Mesothelial cell of epicardium (in vitro differentiated cells): Measurements from ENCODE around the gene KRTAP4-6. TPM values are rescaled to one million over a fixed set of nuclear protein-coding genes. Genes with fewer than 3 reads are reported as not detected.
"Not testable (repeated sequence)": the region's sequence is repeated elsewhere in the genome, so short reads cannot be mapped to it uniquely, and the experiment has no call there.

Experiments
- DNase-seq, 2 experiments: peaks; one replicate each; pipeline ENCODE4 v3.0.0; 2021; ENCODE audit warnings: low spot score in 2 of 2; ENCODE audit not compliant: unreplicated experiment in 2 of 2
- H3K27ac Mint-ChIP-seq: 2 replicates; pipeline ENCODE4 v1.8.0; 2021; ENCODE audit warnings: mixed read lengths
- H3K27me3 Mint-ChIP-seq: 2 replicates; pipeline ENCODE4 v1.8.0; 2021; ENCODE audit warnings: low read depth, mixed read lengths
- H3K36me3 Mint-ChIP-seq: 2 replicates; pipeline ENCODE4 v1.8.0; 2021; ENCODE audit warnings: mixed read lengths
- H3K4me1 Mint-ChIP-seq: 2 replicates; pipeline ENCODE4 v1.8.0; 2021; ENCODE audit warnings: mixed read lengths
- H3K4me3 Mint-ChIP-seq: 2 replicates; pipeline ENCODE4 v1.8.0; 2021; ENCODE audit warnings: mild to moderate bottlenecking, moderate library complexity, mixed read lengths
- H3K9me3 Mint-ChIP-seq: 2 replicates; pipeline ENCODE4 v1.8.0; 2021; ENCODE audit warnings: mixed read lengths
- CTCF ChIP-seq: fragments of 200-600 bp; sonication (generic); IDR thresholded peaks from one replicate; pipeline ENCODE4 v1.5.0; 2021; ENCODE audit warnings: antibody characterized with exemption; ENCODE audit not compliant: unreplicated experiment
- total RNA-seq: library from RNA; stranded (reverse); gene quantifications from 3 replicates; pipeline ENCODE4 v1.2.1, GENCODE V29; 2021

The KRTAP4-6 gene
- total RNA-seq, 1 donor from 2014 or later: not detected

DNA sequence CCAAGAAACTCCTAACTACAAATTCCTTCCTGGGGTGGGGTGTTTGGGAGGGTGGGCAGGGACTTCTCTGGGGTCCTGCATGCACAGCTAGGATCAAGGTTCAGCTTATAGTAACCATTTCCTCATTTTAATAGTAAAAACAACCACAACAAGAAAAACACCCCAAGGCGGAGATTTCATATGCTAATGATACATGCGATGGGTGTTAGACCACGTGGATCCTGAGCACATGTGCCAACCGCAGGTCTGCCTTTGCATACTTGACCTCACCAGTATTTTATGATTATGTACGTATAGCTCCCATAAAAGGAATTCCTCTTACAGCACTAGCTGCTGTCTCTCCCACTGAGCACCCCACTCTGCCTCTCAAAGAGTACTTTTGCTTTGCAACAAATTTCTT is 24.0 kb downstream of the KRTAP4-6 start:
- no peak for TF ChIP-seq CTCF
- peaks cover 33% of the 10 kb centered on the region for H3K4me1 Mint-ChIP-seq
- DNase-seq: no peak
- peaks cover 2% of the 10 kb centered on the region for H3K36me3 Mint-ChIP-seq
- no peak overlapping the region for H3K4me3 Mint-ChIP-seq
- no peak overlapping the region for H3K27ac Mint-ChIP-seq
- H3K9me3 Mint-ChIP-seq: peaks cover 10% of the 10 kb centered on the region
- peaks cover 6% of the 10 kb centered on the region for H3K27me3 Mint-ChIP-seq

DNA sequence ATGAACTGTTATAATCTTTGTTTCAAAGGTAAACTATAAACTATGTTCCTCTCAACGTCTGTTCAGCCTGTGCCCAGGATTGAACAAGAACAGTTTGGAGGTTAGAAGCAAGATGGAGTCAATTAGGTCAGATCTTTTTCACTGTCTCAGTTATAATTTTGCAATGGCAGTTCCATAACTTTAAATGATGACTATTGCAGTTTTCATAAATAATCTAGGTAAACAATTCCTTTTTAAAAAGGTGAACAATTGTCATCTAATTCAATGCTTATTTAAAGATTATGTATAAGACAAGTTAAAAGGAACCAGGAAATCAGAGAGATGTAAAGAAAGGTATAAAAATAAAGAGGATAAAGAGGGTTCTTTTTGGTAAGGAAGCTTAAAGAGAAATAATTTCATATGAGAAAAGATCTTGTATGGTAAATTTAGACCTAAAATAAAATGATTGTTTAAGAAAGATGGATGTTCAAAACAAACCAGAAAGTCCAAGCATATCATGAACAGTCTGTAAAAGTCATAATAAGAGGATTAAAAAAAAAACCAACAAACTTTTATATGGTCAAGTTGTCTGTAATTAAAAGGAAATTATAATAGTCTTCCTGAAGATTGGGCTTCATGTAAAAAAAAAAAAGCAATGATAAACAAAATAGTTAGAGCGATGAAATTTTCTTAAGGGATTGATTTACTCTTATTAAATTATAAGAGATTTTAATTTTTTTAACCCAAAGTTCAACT is 29.0 kb downstream of the KRTAP4-6 start:
- H3K27me3 Mint-ChIP-seq: no peaks in the 10 kb centered on the region
- no peak for DNase-seq
- no peak for TF ChIP-seq CTCF

DNA sequence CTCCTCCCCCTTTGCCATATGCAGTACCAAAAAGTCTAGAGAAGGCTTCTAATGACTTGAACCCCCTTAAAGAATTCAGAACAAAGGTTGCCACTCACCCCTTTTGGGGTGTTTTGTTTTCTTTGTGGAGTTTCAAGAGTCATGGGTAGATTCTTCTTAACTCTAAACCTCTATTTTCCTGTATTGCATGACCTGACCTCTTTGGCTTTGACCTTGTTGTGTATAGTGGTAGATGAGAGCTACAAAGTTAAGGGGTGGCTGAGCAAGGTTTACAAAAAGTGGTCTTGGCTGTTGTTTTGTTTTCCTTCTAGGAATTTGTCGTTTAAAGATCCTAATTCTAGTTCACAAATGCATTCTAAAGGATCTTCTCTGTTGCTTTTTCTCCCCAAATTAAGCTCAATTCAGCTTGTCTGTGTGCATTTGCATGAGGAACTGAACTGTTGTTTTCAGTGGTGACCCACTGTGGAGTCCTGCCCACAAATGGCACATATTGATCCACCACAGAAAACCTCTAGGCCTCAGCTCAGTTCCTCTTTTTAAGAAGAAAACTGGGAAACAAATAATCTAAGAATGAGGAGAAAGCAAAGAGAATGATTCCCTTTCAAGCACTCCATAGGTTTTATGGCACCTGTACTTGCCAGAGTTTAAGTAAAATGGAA is 31.5 kb downstream of the KRTAP4-6 start:
- H3K4me1 Mint-ChIP-seq: peaks cover 11% of the 10 kb centered on the region
- not testable (repeated sequence) for H3K27me3 Mint-ChIP-seq, H3K4me3 Mint-ChIP-seq, H3K27ac Mint-ChIP-seq, H3K36me3 Mint-ChIP-seq, DNase-seq
- peaks cover 23% of the 10 kb centered on the region for H3K9me3 Mint-ChIP-seq

More for the DNA sequence above, 29.0 kb downstream of the KRTAP4-6 start:
- H3K9me3 Mint-ChIP-seq: peaks cover 23% of the 10 kb centered on the region
- peaks cover 4% of the 10 kb centered on the region for H3K36me3 Mint-ChIP-seq
- H3K4me1 Mint-ChIP-seq: peaks cover 11% of the 10 kb centered on the region
- no peak overlapping the region for H3K27ac Mint-ChIP-seq
- no peak overlapping the region for H3K4me3 Mint-ChIP-seq

DNA sequence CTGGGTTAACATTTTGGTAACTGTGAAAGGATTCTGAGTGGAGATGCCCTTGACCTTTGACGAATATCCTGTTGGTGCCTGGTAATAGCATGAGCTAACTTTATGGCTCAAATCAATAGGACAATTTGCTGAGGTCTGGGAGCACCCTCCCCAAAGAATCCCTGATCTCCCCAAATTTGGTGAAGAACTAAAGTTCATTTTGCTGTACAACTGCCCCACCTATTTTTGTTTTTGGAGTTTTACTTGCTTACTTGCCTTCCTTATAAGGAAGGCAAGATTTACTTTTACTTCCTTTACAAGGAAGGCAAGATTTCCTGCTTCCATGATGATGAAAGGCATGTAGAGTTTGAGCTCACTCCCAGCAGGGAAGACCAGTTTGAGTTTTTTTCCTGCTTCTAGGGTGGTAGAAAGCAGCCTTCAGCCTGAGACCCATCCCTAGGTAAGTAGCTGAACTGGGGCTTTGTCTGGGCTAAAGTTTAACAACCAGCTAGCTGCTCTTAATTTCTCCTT is 32.3 kb downstream of the KRTAP4-6 start:
- TF ChIP-seq CTCF: no peak
- H3K36me3 Mint-ChIP-seq: peaks cover 2% of the 10 kb centered on the region
- H3K4me1 Mint-ChIP-seq: peaks cover 17% of the 10 kb centered on the region
- no peak overlapping the region for H3K4me3 Mint-ChIP-seq
- no peak for DNase-seq
- H3K27me3 Mint-ChIP-seq: no peaks in the 10 kb centered on the region
- H3K9me3 Mint-ChIP-seq: peaks cover 20% of the 10 kb centered on the region
- H3K27ac Mint-ChIP-seq: no peak overlapping the region

GRCh38 chr17:41105347-41105746 is 35.0 kb downstream of the KRTAP4-6 start, which contains the start of gene KRTAP4-9:
TSS of gene KRTAP4-9 (plus strand) at chr17:41105389. CDS start at chr17:41105389, 0 bp downstream.
- not testable (repeated sequence) for H3K4me3 Mint-ChIP-seq, H3K9me3 Mint-ChIP-seq, H3K27ac Mint-ChIP-seq, H3K27me3 Mint-ChIP-seq, H3K36me3 Mint-ChIP-seq, DNase-seq
- peaks cover 20% of the 10 kb centered on the region for H3K4me1 Mint-ChIP-seq

GRCh38 chr17:41104386-41105038 is 35.8 kb downstream of the KRTAP4-6 start:
- H3K4me3 Mint-ChIP-seq, H3K36me3 Mint-ChIP-seq, H3K27me3 Mint-ChIP-seq, H3K9me3 Mint-ChIP-seq, DNase-seq, H3K27ac Mint-ChIP-seq: not testable (repeated sequence)
- peaks cover 28% of the 10 kb centered on the region for H3K4me1 Mint-ChIP-seq

GRCh38 chr17:41103896-41104295 is 36.4 kb downstream of the KRTAP4-6 start:
- Mint-ChIP-seq H3K9me3 (no peaks in the 10 kb centered on the region), H3K27ac (peak overlapping the region; percentile 26), H3K27me3 (no peaks in the 10 kb centered on the region), H3K36me3 (no peaks in the 10 kb centered on the region), H3K4me1 (peaks cover 28% of the 10 kb centered on the region), H3K4me3 (no peak overlapping the region)
- DNase-seq: no peak
- no peak for TF ChIP-seq CTCF
